MCF 10A (cell line): ENCODE data around the gene HOXC4. TPM values are rescaled to one million over a fixed set of nuclear protein-coding genes. Genes with fewer than 3 reads are reported as not detected.

ENCODE experiments used
- BruUV-seq: library from RNA; stranded (reverse); fragments of 400-500 nt; replicated peaks from 2 replicates; lab custom pipeline; 2021; lab: Mats Ljungman, UMichigan
- CTCF ChIA-PET: fragments of 300-600 bp; sonication (Branson Sonifier 250); formaldehyde crosslinking; extraction: SDS; loops from one replicate; lab custom pipeline; 2021; ENCODE audit warnings: antibody characterized with exemption, inconsistent platforms; lab: Yijun Ruan, JAX
- POLR2A ChIA-PET: fragments of 300-600, 350-650 bp; sonication (Branson Sonifier 250); formaldehyde crosslinking; extraction: SDS; loops from one replicate; lab custom pipeline; 2020; ENCODE audit warnings: antibody characterized with exemption, inconsistent platforms; lab: Yijun Ruan, JAX
- DNase-seq: peaks from one replicate; pipeline ENCODE4 v3.0.0-alpha.2; 2018; ENCODE audit not compliant: unreplicated experiment
- H3K27ac Mint-ChIP-seq: one replicate; pipeline ENCODE4 v1.8.0; 2022; ENCODE audit warnings: mild to moderate bottlenecking, low read depth, mixed read lengths; ENCODE audit not compliant: unreplicated experiment
- H3K27me3 Mint-ChIP-seq: one replicate; pipeline ENCODE4 v1.8.0; 2022; ENCODE audit warnings: mixed read lengths; ENCODE audit not compliant: insufficient read depth, unreplicated experiment
- H3K36me3 Mint-ChIP-seq: one replicate; pipeline ENCODE4 v1.8.0; 2022; ENCODE audit warnings: mild to moderate bottlenecking, moderate library complexity, mixed read lengths; ENCODE audit not compliant: insufficient read depth, unreplicated experiment
- H3K4me1 Mint-ChIP-seq: one replicate; pipeline ENCODE4 v1.8.0; 2022; ENCODE audit warnings: mixed read lengths; ENCODE audit not compliant: insufficient read depth, unreplicated experiment
- H3K4me3 Mint-ChIP-seq: one replicate; pipeline ENCODE4 v1.8.0; 2022; ENCODE audit warnings: mild to moderate bottlenecking, moderate library complexity, mixed read lengths; ENCODE audit not compliant: unreplicated experiment
- H3K9me3 Mint-ChIP-seq: one replicate; pipeline ENCODE4 v1.8.0; 2022; ENCODE audit warnings: mixed read lengths; ENCODE audit not compliant: unreplicated experiment
- intact Hi-C: fragments of 100-400 bp; cut with micrococcal nuclease; formaldehyde crosslinking; loops from 2 replicates; pipeline ENCODE4 v1.14.1; 2022
- total RNA-seq: library from RNA; stranded (reverse); gene quantifications from 2 replicates; pipeline ENCODE4 v1.2.3, GENCODE V29; 2022
- TF ChIP-seq, protein P1 (sequence below): fragments of 200-600 bp; IDR thresholded peaks from one replicate; pipeline ENCODE4 v1.8.0; 2022; ENCODE audit warnings: antibody characterized with exemption, mild to moderate bottlenecking; ENCODE audit not compliant: unreplicated experiment

Gene HOXC4
- total RNA-seq, 1 experiment from 2014 or later: 1.7 TPM

GRCh38 chr12:54053003-54053750, 458 bp upstream of the HOXC4 start:
- intact Hi-C loops: no loop called here
- no TSS peak for BruUV-seq
- POLR2A ChIA-PET: no interaction called here

GRCh38 chr12:54054742-54055194, 1.1 kb downstream of the HOXC4 start:
- TF ChIP-seq, protein P1, sequence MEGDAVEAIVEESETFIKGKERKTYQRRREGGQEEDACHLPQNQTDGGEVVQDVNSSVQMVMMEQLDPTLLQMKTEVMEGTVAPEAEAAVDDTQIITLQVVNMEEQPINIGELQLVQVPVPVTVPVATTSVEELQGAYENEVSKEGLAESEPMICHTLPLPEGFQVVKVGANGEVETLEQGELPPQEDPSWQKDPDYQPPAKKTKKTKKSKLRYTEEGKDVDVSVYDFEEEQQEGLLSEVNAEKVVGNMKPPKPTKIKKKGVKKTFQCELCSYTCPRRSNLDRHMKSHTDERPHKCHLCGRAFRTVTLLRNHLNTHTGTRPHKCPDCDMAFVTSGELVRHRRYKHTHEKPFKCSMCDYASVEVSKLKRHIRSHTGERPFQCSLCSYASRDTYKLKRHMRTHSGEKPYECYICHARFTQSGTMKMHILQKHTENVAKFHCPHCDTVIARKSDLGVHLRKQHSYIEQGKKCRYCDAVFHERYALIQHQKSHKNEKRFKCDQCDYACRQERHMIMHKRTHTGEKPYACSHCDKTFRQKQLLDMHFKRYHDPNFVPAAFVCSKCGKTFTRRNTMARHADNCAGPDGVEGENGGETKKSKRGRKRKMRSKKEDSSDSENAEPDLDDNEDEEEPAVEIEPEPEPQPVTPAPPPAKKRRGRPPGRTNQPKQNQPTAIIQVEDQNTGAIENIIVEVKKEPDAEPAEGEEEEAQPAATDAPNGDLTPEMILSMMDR: no peak
- ChIA-PET CTCF (interaction anchor here (0.8 to 1.0 kb wide), 2 partner anchors 17 to 147 kb away, joined by 3 read pairs; no protein-coding TSS in a partner anchor), POLR2A (no interaction called here)
- Mint-ChIP-seq H3K9me3 (no peaks in the 10 kb centered on the region), H3K4me3 (no peak overlapping the region), H3K36me3 (no peaks in the 10 kb centered on the region), H3K27ac (no peak overlapping the region), H3K4me1 (peaks cover 11% of the 10 kb centered on the region), H3K27me3 (no peaks in the 10 kb centered on the region)
- intact Hi-C loops: no loop called here
- DNase-seq: no peak
- no TSS peak for BruUV-seq

More at GRCh38 chr12:54053003-54053750, 458 bp upstream of the HOXC4 start:
- DNase-seq: no peak
- H3K36me3 Mint-ChIP-seq: no peaks in the 10 kb centered on the region
- H3K27ac Mint-ChIP-seq: no peak overlapping the region
- CTCF ChIA-PET: interaction anchor here (0.6 to 1.8 kb wide), 4 partner anchors 20 to 307 kb away, joined by 3 to 12 read pairs (median 3); partner anchors contain the start of gene HOXC5
- TF ChIP-seq, protein P1: no peak
- no peak overlapping the region for H3K4me3 Mint-ChIP-seq
- H3K4me1 Mint-ChIP-seq: peaks cover 11% of the 10 kb centered on the region
- no peaks in the 10 kb centered on the region for H3K9me3 Mint-ChIP-seq
- H3K27me3 Mint-ChIP-seq: no peaks in the 10 kb centered on the region

DNA sequence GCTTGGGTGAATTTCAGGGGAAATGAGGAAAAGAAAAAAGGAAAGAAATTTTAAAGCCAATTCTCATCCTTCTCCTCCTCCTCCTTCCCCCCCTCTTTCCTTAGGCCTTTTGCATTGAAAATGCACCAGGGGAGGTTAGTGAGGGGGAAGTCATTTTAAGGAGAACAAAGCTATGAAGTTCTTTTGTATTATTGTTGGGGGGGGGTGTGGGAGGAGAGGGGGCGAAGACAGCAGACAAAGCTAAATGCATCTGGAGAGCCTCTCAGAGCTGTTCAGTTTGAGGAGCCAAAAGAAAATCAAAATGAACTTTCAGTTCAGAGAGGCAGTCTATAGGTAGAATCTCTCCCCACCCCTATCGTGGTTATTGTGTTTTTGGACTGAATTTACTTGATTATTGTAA, 1.9 kb downstream of the HOXC4 start:
- peaks cover 11% of the 10 kb centered on the region for H3K4me1 Mint-ChIP-seq
- H3K4me3 Mint-ChIP-seq: no peak overlapping the region

GRCh38 chr12:54056110-54056509, 2.5 kb downstream of the HOXC4 start:
- no peaks in the 10 kb centered on the region for H3K27me3 Mint-ChIP-seq
- no TSS peak for BruUV-seq
- TF ChIP-seq, protein P1: no peak
- peaks cover 10% of the 10 kb centered on the region for H3K4me1 Mint-ChIP-seq
- no peak overlapping the region for H3K27ac Mint-ChIP-seq
- POLR2A ChIA-PET: no interaction called here
- CTCF ChIA-PET: interaction anchor here (0.6 to 1.0 kb wide), 3 partner anchors 24 to 146 kb away, joined by 3 to 4 read pairs (median 3); no protein-coding TSS in a partner anchor
- H3K36me3 Mint-ChIP-seq: no peaks in the 10 kb centered on the region
- H3K4me3 Mint-ChIP-seq: no peak overlapping the region
- intact Hi-C loops: no loop called here
- no peaks in the 10 kb centered on the region for H3K9me3 Mint-ChIP-seq
- DNase-seq: no peak

More for the DNA sequence above, 1.9 kb downstream of the HOXC4 start:
- no peak overlapping the region for H3K27ac Mint-ChIP-seq
- no peaks in the 10 kb centered on the region for H3K27me3 Mint-ChIP-seq
- CTCF ChIA-PET: interaction anchor here (0.9 to 1.0 kb wide), 3 partner anchors 17 to 146 kb away, joined by 3 to 4 read pairs (median 3); no protein-coding TSS in a partner anchor
- no TSS peak for BruUV-seq
- intact Hi-C loops: no loop called here
- no peaks in the 10 kb centered on the region for H3K36me3 Mint-ChIP-seq
- POLR2A ChIA-PET: no interaction called here
- no peak for DNase-seq
- no peaks in the 10 kb centered on the region for H3K9me3 Mint-ChIP-seq
- TF ChIP-seq, protein P1: no peak
